ENCODE results near the gene MOXD1.

Gene MOXD1

GRCh38 chr6:132341646-132342045 is 59.6 kb downstream of the MOXD1 start:
- H3K36me3 ChIP-seq (ENCODE audit: low read length) = 0 out of 2 replicates have a peak, but pooled peaks cover 3% of the 10 kb centered on the region
- H3K9me3 ChIP-seq (ENCODE audit: insufficient read depth, low read length) = peaks cover 14% of the 10 kb centered on the region; the same call in 1 of the 2 replicates
- H3K9ac ChIP-seq (ENCODE audit: low read length) = no peak overlapping the region
- H3K4me2 ChIP-seq (ENCODE audit: low read depth, low read length, poor library complexity, severe bottlenecking) = no peak overlapping the region
- H3K9me2 ChIP-seq (replicated peaks; ENCODE audit: insufficient read depth, low read length) = no peaks in the 10 kb centered on the region
- no peaks in the 10 kb centered on the region for H3F3A ChIP-seq (ENCODE audit: insufficient read depth)
- H3K4me3 ChIP-seq (ENCODE audit: insufficient read depth, low read length, poor library complexity, severe bottlenecking) = no peak overlapping the region
- no peaks in the 10 kb centered on the region for H3K79me2 ChIP-seq (ENCODE audit: insufficient read depth, low read length)
- no peak for TF ChIP-seq EZH2phosphoT487 (conservative IDR thresholded peaks at IDR 0.05; ENCODE audit: low read length)
- TF ChIP-seq CTCF (IDR thresholded peaks at IDR 0.05; ENCODE audit: insufficient read depth, low read length, poor library complexity, severe bottlenecking) = no peak
- no peak overlapping the region for H2AFZ ChIP-seq (ENCODE audit: low read depth, low read length, severe bottlenecking)
- H4K20me1 ChIP-seq (ENCODE audit: low read depth, low read length) = no peaks in the 10 kb centered on the region
- H3K27me3 ChIP-seq (ENCODE audit: low read length) = no peaks in the 10 kb centered on the region
- no peak overlapping the region for H3K27ac ChIP-seq (ENCODE audit: low read depth, low read length)

GRCh38 chr6:132334521-132334885 is 66.8 kb downstream of the MOXD1 start:
- no peaks in the 10 kb centered on the region for H3K9me3 ChIP-seq (ENCODE audit: insufficient read depth, low read length)
- H3K4me3 ChIP-seq (ENCODE audit: insufficient read depth, low read length, poor library complexity, severe bottlenecking) = no peak overlapping the region
- H3K9ac ChIP-seq (ENCODE audit: low read length) = no peak overlapping the region
- TF ChIP-seq EZH2phosphoT487 (conservative IDR thresholded peaks at IDR 0.05; ENCODE audit: low read length) (no peak), CTCF (IDR thresholded peaks at IDR 0.05; ENCODE audit: insufficient read depth, low read length, poor library complexity, severe bottlenecking) (no peak)
- no peaks in the 10 kb centered on the region for H3K9me2 ChIP-seq (replicated peaks; ENCODE audit: insufficient read depth, low read length)
- no peak overlapping the region for H2AFZ ChIP-seq (ENCODE audit: low read depth, low read length, severe bottlenecking)
- no peaks in the 10 kb centered on the region for H4K20me1 ChIP-seq (ENCODE audit: low read depth, low read length)
- H3K27me3 ChIP-seq (ENCODE audit: low read length) = no peaks in the 10 kb centered on the region
- H3F3A ChIP-seq (ENCODE audit: insufficient read depth) = no peaks in the 10 kb centered on the region
- H3K79me2 ChIP-seq (ENCODE audit: insufficient read depth, low read length) = no peaks in the 10 kb centered on the region
- no peak overlapping the region for H3K4me2 ChIP-seq (ENCODE audit: low read depth, low read length, poor library complexity, severe bottlenecking)
- no peak overlapping the region for H3K27ac ChIP-seq (ENCODE audit: low read depth, low read length)
- H3K36me3 ChIP-seq (ENCODE audit: low read length) = no peaks in the 10 kb centered on the region

- H3K4me3 ChIP-seq (ENCODE audit: insufficient read depth, low read length, poor library complexity, severe bottlenecking) = no peak overlapping the region
- no peaks in the 10 kb centered on the region for H3K9me3 ChIP-seq (ENCODE audit: insufficient read depth, low read length)
- no peak overlapping the region for H3K4me2 ChIP-seq (ENCODE audit: low read depth, low read length, poor library complexity, severe bottlenecking)
- H3K27me3 ChIP-seq (ENCODE audit: low read length) = no peaks in the 10 kb centered on the region
- no peaks in the 10 kb centered on the region for H3K9me2 ChIP-seq (replicated peaks; ENCODE audit: insufficient read depth, low read length)
- H3K27ac ChIP-seq (ENCODE audit: low read depth, low read length) = no peak overlapping the region
- no peaks in the 10 kb centered on the region for H3K79me2 ChIP-seq (ENCODE audit: insufficient read depth, low read length)
- no peaks in the 10 kb centered on the region for H3F3A ChIP-seq (ENCODE audit: insufficient read depth)
- no peak overlapping the region for H3K9ac ChIP-seq (ENCODE audit: low read length)
- no peaks in the 10 kb centered on the region for H4K20me1 ChIP-seq (ENCODE audit: low read depth, low read length)
- TF ChIP-seq CTCF (IDR thresholded peaks at IDR 0.05; ENCODE audit: insufficient read depth, low read length, poor library complexity, severe bottlenecking) (no peak), EZH2phosphoT487 (conservative IDR thresholded peaks at IDR 0.05; ENCODE audit: low read length) (no peak)
- H3K36me3 ChIP-seq (ENCODE audit: low read length) = no peaks in the 10 kb centered on the region
- H2AFZ ChIP-seq (ENCODE audit: low read depth, low read length, severe bottlenecking) = no peak overlapping the region
Observed at GRCh38 chr6:132333639-132334520, 67.4 kb downstream of the MOXD1 start.

Data from SU-DHL-6 (cell line).